HG03558 (cell line): ENCODE measurements around the gene IRGQ.
"Not testable (repeated sequence)": the region's sequence is repeated elsewhere in the genome, so short reads cannot be mapped to it uniquely, and the experiment has no call there.

Experiments used
- ATAC-seq: cut with Tn5 transposase; IDR thresholded peaks from one replicate; pipeline ENCODE4 v1.9.1; 2021; ENCODE audit warnings: moderate number of reproducible peaks; ENCODE audit not compliant: unreplicated experiment; ENCODE audit errors: extremely low read depth

Gene IRGQ

GRCh38 chr19:43595999-43596841, at the start of gene IRGQ, which contains the start of gene ZNF576:
Gene IRGQ, minus strand, starts transcription at chr19:43596134. Its CDS starts 796 bp downstream, at chr19:43595338.
Gene ZNF576, plus strand, starts transcription at chr19:43596595. Its CDS starts 514 bp downstream, at chr19:43597109.
- ATAC-seq: peak; percentile 58

GRCh38 chr19:43644181-43644580, 48.2 kb upstream of the IRGQ start:
- ATAC-seq: no peak

GRCh38 chr19:43643326-43643725, 47.4 kb upstream of the IRGQ start:
- no peak for ATAC-seq

- no peak for ATAC-seq
These were observed 46.6 kb upstream of the IRGQ start for GRCh38 chr19:43642531-43642930.

- ATAC-seq: no peak
These were observed 45.4 kb upstream of the IRGQ start for GRCh38 chr19:43641333-43641732.

- no peak for ATAC-seq
These were observed 44.5 kb upstream of the IRGQ start for GRCh38 chr19:43640424-43640757.

GRCh38 chr19:43639519-43640423, 43.8 kb upstream of the IRGQ start, which contains the start of gene CADM4:
Gene CADM4, minus strand, starts transcription at chr19:43639850. Its CDS starts 60 bp downstream, at chr19:43639790.
- no peak for ATAC-seq

GRCh38 chr19:43638995-43639518, 43.1 kb upstream of the IRGQ start:
- ATAC-seq: no peak

GRCh38 chr19:43638214-43638994, 42.5 kb upstream of the IRGQ start:
- ATAC-seq: no peak

GRCh38 chr19:43636121-43636683, 40.3 kb upstream of the IRGQ start:
- no peak for ATAC-seq

GRCh38 chr19:43635561-43635940, 39.6 kb upstream of the IRGQ start:
- not testable (repeated sequence) for ATAC-seq

GRCh38 chr19:43634872-43635560, 39.1 kb upstream of the IRGQ start:
- ATAC-seq: no peak

- ATAC-seq: no peak
These were observed 38.6 kb upstream of the IRGQ start for GRCh38 chr19:43634506-43634871.

- no peak for ATAC-seq
These were observed 38.1 kb upstream of the IRGQ start for GRCh38 chr19:43634068-43634467.

- no peak for ATAC-seq
These were observed 37.6 kb upstream of the IRGQ start for GRCh38 chr19:43633520-43633919.

- ATAC-seq: no peak
These were observed 35.6 kb upstream of the IRGQ start for GRCh38 chr19:43631491-43631890.

GRCh38 chr19:43628646-43629326, 32.9 kb upstream of the IRGQ start:
- ATAC-seq: no peak

- ATAC-seq: no peak
These were observed 30.9 kb upstream of the IRGQ start for GRCh38 chr19:43626838-43627237.
